Prostate gland (tissue), 2 donors: Measurements from ENCODE around the gene TKFC.

ENCODE experiments used
- POLR2A ChIP-seq: fragments of 450-650 bp; IDR thresholded peaks from one replicate; pipeline ENCODE4 v1.6.1; 2016; ENCODE audit warnings: antibody characterized with exemption, mild to moderate bottlenecking
- POLR2AphosphoS5 ChIP-seq: sonication (generic); formaldehyde crosslinking; IDR thresholded peaks from one replicate; pipeline ENCODE4 v1.6.1; 2017; ENCODE audit warnings: antibody characterized with exemption
- TF ChIP-seq, protein P1 (sequence below), 4 experiments: fragments of 200-600 bp in 2 of 4; fragments of 450-650 bp in 2 of 4; sonication (generic) in 2 of 4; IDR thresholded peaks; 1 replicate in 3 of 4; 2 replicates in 1 of 4; pipeline ENCODE4 v1.5.1; 2016 to 2019; ENCODE audit warnings: antibody characterized with exemption in 4 of 4, mild to moderate bottlenecking in 2 of 4, moderate library complexity in 2 of 4

DNA sequence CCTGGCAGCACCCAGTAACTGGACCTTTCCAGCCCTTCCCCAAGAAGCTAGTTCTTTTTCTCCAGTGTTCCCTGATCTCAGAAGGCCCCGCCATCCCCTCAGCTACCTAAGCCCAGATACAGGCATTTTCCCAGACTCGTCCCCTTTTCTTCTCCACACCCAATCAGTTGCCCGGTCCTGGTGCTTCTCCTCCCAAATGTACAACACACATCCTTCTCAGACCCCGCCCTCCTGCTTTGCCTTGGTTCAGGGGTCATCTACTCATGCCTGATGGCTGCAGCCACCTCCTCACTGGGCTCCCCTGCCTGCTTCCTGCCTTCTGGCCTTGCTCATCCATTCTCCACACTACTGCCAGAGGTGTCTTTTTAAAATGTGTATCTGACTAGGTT lies 6.5 kb downstream of the TKFC start:
- TF ChIP-seq, protein P1, sequence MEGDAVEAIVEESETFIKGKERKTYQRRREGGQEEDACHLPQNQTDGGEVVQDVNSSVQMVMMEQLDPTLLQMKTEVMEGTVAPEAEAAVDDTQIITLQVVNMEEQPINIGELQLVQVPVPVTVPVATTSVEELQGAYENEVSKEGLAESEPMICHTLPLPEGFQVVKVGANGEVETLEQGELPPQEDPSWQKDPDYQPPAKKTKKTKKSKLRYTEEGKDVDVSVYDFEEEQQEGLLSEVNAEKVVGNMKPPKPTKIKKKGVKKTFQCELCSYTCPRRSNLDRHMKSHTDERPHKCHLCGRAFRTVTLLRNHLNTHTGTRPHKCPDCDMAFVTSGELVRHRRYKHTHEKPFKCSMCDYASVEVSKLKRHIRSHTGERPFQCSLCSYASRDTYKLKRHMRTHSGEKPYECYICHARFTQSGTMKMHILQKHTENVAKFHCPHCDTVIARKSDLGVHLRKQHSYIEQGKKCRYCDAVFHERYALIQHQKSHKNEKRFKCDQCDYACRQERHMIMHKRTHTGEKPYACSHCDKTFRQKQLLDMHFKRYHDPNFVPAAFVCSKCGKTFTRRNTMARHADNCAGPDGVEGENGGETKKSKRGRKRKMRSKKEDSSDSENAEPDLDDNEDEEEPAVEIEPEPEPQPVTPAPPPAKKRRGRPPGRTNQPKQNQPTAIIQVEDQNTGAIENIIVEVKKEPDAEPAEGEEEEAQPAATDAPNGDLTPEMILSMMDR (IDR thresholded peaks at IDR 0.05): no peak
- TF ChIP-seq POLR2AphosphoS5 (no peak), POLR2A (no peak)
